ENCODE data around the gene DICER1. TPM values are rescaled to one million over a fixed set of nuclear protein-coding genes. Genes with fewer than 3 reads are reported as not detected.

The DICER1 gene
- total and polyA plus RNA-seq, 8 donors, result 47.9 to 76.9 (median 50.9) TPM

DNA sequence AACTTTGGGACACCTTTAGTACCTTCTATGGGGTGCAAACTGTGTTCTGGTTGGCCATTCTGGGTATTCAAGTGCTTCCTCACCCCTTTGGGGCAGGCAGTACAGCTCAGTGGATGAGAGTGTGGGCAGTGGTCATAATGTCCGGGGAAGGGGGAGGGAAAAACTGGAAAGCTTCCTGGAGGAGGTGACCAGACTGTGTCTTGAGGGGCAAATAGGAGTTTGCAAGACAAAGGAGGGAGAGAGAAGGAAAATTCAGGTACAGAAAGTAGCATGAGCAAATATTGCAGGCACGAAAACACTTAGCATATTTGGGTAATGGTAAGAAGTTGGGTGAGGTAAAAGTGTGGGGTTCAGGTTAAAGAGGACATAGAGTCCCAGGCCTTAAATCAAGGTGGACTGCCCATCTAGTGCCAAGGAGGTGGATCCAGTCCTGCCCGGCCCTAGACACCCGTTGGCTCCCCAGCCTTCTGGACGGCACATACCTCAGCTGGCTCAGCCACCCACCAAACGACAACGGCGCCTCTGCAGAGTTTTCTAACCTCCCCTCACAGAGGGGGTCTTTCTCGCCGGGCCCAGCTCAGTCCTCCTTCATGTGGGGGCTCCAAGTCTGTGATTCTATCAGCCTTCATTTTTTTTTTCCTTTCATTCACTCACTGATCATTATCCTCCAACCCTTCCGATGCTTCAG lies 86.4 kb downstream of the DICER1 start:
- intact Hi-C loops (cut with DNase I), result no loop called here
- Histone ChIP-seq H3K36me3 (no peaks in the 10 kb centered on the region), H3K27me3 (peaks cover 0 to 23% of the 10 kb centered on the region in 2 donors), H3K4me1 (no peaks in the 10 kb centered on the region), H3K27ac (no peak overlapping the region), H3K4me3 (no peak overlapping the region), H3K9me3 (peaks cover 0 to 5% of the 10 kb centered on the region in 2 donors)
- no peak for ATAC-seq
- DNase-seq, result no peak
- no peak for TF ChIP-seq CTCF (IDR thresholded peaks at IDR 0.05)

- no peak for DNase-seq
Observed at GRCh38 chr14:95069547-95069946, 87.8 kb downstream of the DICER1 start.

DNA sequence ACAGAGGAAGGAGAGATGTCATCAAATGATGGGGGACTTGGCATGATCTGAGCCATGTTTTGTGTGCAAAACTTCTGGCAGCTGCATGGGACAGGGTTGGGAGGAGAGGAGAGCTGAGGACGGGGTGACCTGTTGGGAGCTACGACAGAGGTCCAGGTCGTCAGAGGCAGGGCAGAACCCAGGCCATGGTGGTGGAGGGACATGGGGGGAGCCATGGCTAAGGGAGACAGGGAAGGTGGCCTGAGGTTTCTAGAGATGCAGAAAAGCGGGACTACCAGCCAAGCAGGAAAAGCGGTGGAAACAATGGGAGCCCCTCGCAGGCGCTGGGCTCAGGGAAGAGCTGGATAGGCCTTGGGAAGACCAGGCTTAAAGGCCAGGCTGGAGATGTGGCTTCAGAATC lies 88.3 kb downstream of the DICER1 start:
- no peak overlapping the region for H3K4me3 ChIP-seq
- TF ChIP-seq CTCF (IDR thresholded peaks at IDR 0.05), result no peak
- H3K4me1 ChIP-seq, result no peaks in the 10 kb centered on the region
- intact Hi-C loops (cut with DNase I), result no loop called here
- peaks cover 0 to 4% of the 10 kb centered on the region in 2 donors for H3K9me3 ChIP-seq
- no peak overlapping the region for H3K27ac ChIP-seq
- H3K27me3 ChIP-seq, result peaks cover 0 to 23% of the 10 kb centered on the region in 2 donors
- no peaks in the 10 kb centered on the region for H3K36me3 ChIP-seq
- ATAC-seq (no peak), DNase-seq (no peak)

More at GRCh38 chr14:95069547-95069946, 87.8 kb downstream of the DICER1 start:
- Histone ChIP-seq H3K9me3 (peaks cover 0 to 5% of the 10 kb centered on the region in 2 donors), H3K27me3 (peaks cover 0 to 23% of the 10 kb centered on the region in 2 donors), H3K27ac (no peak overlapping the region), H3K36me3 (no peaks in the 10 kb centered on the region), H3K4me1 (no peaks in the 10 kb centered on the region), H3K4me3 (no peak overlapping the region)
- TF ChIP-seq CTCF (IDR thresholded peaks at IDR 0.05), result no peak
- ATAC-seq, result no peak
- intact Hi-C loops (cut with DNase I), result no loop called here

DNA sequence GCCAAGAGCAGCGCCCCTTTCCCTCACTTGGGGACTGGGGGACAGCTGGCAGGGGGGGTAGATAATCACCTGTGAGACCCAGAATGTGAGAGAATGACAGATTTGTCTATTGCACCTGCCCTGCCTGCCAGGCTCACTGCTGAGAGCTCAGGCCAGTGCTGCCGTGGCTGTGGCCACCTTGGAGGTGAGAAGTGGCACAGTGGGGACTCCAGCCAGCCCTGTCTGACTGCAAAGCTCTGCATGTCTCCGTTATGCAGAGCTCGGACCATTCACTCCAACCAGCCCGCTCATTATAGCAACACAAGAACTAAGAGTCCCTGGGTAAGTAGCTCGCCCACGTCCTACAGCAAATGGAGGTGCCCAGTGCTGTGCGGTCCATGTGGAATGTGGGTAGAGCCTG lies 88.8 kb downstream of the DICER1 start:
- no peak for ATAC-seq
- no peak for TF ChIP-seq CTCF (IDR thresholded peaks at IDR 0.05)
- DNase-seq, result no peak
- no peaks in the 10 kb centered on the region for H3K36me3 ChIP-seq
- intact Hi-C loops (cut with DNase I), result no loop called here
- no peak overlapping the region for H3K27ac ChIP-seq
- H3K4me3 ChIP-seq, result no peak overlapping the region
- peaks cover 0 to 23% of the 10 kb centered on the region in 2 donors for H3K27me3 ChIP-seq
- H3K9me3 ChIP-seq, result no peaks in the 10 kb centered on the region
- no peaks in the 10 kb centered on the region for H3K4me1 ChIP-seq

- Histone ChIP-seq H3K36me3 (no peaks in the 10 kb centered on the region), H3K27ac (no peak overlapping the region), H3K4me1 (no peaks in the 10 kb centered on the region), H3K4me3 (no peak overlapping the region), H3K27me3 (peaks cover 0 to 23% of the 10 kb centered on the region in 2 donors), H3K9me3 (no peaks in the 10 kb centered on the region)
- intact Hi-C loops (cut with DNase I), result no loop called here
- no peak for ATAC-seq
- DNase-seq, result no peak
- TF ChIP-seq CTCF (IDR thresholded peaks at IDR 0.05), result no peak
Observed at GRCh38 chr14:95068080-95068479, 89.2 kb downstream of the DICER1 start.

Data from left lung (tissue), 10 donors.